Endometrial microvascular endothelial cells (primary cell): ENCODE results near the gene NDUFA1. TPM values are rescaled to one million over a fixed set of nuclear protein-coding genes. Genes with fewer than 3 reads are reported as not detected.
"Not testable (repeated sequence)": the region's sequence is repeated elsewhere in the genome, so short reads cannot be mapped to it uniquely, and the experiment has no call there.

ENCODE experiments used
- in situ Hi-C: cut with HindIII; loops from 2 replicates; pipeline ENCODE4 v1.10.0; 2017; ENCODE audit warnings: low sequenced_read_pairs, low pct_unique_long_range_greater_than_20kb; ENCODE audit errors: inconsistent ontology term
- total RNA-seq: library from RNA; depleted of rRNA; stranded (reverse); fragments of >200 nt; gene quantifications from one replicate; pipeline ENCODE4 v1.2.3, GENCODE V29; 2015; ENCODE audit errors: inconsistent ontology term

The NDUFA1 gene
- total RNA-seq, 1 donor from 2014 or later = 54.9 TPM

DNA sequence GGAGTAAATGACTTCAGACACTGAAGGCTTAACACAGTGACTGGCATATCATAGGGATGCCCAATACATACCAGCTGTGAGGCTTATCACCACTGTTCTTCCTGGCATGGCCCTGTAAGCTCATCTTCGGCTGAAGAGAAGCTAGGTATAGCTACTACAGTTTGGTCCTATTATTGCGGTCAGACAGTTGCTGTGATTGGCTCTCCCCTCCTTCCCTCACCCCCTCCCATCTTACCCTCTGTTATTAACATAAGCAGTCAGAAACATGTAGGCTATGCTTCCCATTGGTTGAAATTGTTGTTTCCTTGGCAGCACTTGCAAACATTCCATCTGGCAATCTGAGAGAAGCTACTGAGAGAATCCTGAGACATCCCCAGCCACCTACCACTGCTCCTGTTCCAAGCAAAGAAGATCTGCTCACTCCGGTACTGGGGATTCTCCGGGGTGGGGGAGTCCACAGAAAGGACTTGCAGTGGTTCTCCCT, 24.3 kb downstream of the NDUFA1 start, which contains the start of gene AKAP14:
TSS of gene AKAP14 (plus strand) at position 51 of the 484 bp plus-strand sequence. CDS start 7,331 bp downstream, outside the sequence.
- in situ Hi-C loops = no loop called here

DNA sequence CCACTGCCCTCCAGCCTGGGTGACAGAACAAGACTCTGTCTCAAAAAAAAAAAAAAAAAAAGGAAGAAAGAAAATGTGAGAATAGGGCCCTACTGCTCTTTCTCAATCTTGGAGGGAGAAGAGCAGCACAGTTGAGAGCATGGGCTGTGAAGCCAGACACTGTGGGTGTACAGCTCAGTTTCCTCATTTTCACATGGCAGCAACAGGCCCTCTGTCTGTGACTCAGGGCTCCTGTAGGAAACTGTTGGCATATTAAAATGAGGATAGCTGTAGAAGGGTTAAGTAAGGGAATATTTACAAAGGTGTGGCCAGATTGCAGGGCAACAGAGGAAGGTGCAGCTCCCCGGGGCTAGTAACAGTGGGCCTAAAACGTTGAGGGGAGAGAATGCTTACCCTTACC, 27.5 kb downstream of the NDUFA1 start:
- in situ Hi-C loops = no loop called here

DNA sequence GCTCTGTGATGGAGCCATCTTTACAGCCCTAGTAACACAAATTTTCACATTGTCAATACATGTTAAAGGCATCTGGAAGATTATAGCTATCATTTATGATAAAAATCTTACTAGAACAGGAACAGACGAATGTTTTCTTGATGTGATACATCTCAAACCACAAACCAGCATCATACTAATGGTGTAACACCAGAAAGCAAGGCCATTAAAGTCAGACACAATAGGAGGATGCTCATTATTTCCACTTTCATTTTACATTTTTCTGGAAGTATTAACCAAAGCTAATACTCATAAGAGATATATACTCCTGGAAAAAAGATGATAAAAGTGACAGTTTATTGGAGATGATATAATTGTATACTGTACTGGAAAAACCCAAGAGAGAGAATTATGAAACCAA, 29.3 kb downstream of the NDUFA1 start:
- in situ Hi-C loops = no loop called here

DNA sequence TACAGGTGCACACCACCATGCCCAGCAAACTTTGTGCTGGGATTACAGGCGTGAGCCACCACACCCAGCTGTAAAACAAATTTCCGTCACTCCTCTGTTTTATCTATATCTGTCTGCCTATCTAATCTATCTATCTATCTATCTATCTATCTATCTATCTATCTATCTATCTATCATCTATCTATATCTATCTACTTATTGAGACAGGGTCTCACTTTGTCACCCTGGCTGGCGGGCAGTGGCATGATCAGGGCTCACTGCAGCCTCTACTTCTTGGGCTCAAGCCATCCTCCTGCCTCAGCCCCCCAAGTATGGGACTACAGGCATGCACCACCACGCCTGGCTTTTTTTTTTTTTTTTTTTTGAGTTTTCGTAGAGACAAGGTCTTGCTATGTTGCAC, 44.7 kb downstream of the NDUFA1 start:
- in situ Hi-C loops = no loop called here

DNA sequence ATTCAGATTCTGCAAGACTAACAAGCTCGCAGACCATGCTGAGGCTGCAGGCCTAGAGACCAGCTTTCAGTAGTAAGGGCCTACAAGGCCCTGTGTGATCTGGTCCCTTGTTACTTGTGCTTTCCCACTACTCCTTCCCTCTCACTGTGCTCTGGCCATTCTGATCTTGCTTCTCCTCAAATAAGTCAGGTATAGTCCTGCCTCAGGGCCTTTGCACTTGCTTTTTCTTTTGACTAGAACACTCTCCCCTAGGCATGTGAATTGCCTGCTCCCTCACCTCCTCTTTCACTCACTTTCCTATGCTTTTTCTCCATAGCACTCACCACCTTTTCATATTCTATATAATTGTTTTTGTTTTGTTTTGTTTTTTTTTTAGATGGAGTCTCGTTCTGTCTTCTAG, 46.2 kb downstream of the NDUFA1 start:
- in situ Hi-C loops = no loop called here

DNA sequence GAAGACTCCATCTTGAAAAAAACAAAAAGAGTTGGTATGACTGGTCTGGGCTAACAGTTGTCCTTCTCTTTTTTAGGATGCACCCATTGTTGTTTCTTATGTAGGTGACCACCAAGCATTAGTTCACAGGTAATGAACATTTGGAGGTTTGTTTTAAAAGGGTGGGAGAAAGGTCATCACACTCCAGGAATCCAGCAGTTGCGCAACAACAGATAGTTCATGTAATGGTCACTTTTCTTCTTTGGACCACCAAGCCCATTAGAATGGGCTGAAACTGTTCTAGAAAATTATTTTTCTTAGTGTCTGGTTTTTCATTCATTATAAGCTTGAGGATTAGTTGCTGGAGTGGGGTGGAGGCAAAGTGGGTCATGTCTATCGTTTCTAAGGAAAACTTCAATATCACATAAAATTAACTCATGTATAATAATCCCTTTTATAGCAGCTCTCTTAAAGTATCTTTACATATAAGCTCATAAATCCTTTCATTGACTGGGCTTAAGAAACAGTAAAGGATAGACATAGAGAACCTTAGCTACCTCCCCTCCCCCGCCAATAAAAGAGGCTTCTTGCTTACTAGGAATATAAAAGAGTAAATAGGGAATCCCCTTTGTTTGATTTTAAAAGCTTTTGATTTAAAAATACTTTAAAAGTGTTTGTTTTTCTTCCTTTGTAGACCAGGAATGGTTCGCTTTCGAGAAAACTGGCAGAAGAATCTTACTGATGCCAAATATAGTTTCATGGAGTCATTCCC, 48.4 kb downstream of the NDUFA1 start:
- in situ Hi-C loops = no loop called here

DNA sequence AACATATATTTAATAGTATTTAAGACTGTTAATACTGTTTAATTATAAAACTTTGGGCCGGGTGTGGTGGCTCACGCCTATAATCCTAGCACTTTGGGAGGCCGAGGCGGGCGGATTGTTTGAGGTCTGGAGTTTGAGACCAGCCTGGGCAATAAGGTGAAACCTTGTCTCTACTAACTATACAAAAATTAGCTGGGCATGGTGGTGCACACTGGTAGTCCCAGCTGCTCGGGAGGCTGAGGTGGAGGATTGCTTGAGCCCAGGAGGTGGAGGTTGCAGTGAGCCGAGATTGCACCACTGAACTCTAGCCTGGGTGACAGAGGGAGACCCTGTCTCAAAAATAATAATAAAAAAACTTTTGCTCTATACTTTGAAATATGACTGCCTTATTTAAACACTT, 50.8 kb downstream of the NDUFA1 start:
- in situ Hi-C loops = not testable (repeated sequence)

Other genes with a start within 250 kb of the NDUFA1 start
- 15.0 TPM for gene SEPTIN6, start 178.7 kb upstream of the NDUFA1 start, total RNA-seq
- not detected for gene SOWAHD, start 113.2 kb upstream of the NDUFA1 start, total RNA-seq
- 7,033 TPM for gene RPL39, start 80.2 kb upstream of the NDUFA1 start, total RNA-seq
- 2.2 TPM for gene UPF3B, start 18.9 kb upstream of the NDUFA1 start, total RNA-seq
- 13.6 TPM for gene RNF113A, start 99 bp upstream of the NDUFA1 start, total RNA-seq
- gene AKAP14, start 24.1 kb downstream of the NDUFA1 start, total RNA-seq = not detected
- gene NKAP, start 71.9 kb downstream of the NDUFA1 start, total RNA-seq = 2.4 TPM
- not detected for gene RHOXF2B, start 205.9 kb downstream of the NDUFA1 start, total RNA-seq
- not detected for gene RHOXF1, start 244.1 kb downstream of the NDUFA1 start, total RNA-seq